Daoy (cell line): ENCODE measurements around the gene RNPEPL1. TPM values are rescaled to one million over a fixed set of nuclear protein-coding genes. Genes with fewer than 3 reads are reported as not detected.
A peak's percentile ranks its signal among the peaks of the same experiment; 100 is the strongest.
"Not testable (repeated sequence)": the region's sequence is repeated elsewhere in the genome, so short reads cannot be mapped to it uniquely, and the experiment has no call there.

ENCODE experiments used
- DNase-seq: peaks from one replicate; pipeline ENCODE4 v3.0.0-alpha.2; 2015; ENCODE audit warnings: low read depth
- total RNA-seq: library from RNA; depleted of rRNA; stranded (reverse); fragments of >200 nt; shearing (Covaris generic); gene quantifications from 2 replicates; pipeline ENCODE4 v1.2.3, GENCODE V29; 2014

Gene RNPEPL1
- total RNA-seq, 1 experiment from 2014 or later = 2.3 TPM

DNA sequence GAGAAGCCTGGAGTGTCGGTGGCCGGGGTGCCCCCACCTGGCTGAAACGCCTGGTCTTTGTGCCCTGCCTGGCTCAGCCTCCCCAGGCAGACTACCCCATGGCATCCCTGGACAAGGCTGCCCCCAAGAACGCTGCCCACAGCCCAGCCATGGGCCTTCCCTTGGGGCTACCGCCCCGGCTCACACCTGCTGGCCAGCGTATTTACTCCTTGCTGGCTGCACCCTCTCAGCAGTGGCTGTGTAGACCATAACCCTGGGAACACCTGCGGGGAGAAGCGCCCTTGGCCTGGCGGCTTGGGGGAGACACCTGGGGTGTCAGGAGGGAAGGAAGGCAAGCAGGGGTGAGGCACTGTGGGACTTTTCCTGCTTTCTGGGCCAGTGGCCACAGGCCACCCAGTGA lies 35.6 kb downstream of the RNPEPL1 start:
- DNase-seq = no peak

GRCh38 chr2:240604291-240604938 lies 36.1 kb downstream of the RNPEPL1 start:
- DNase-seq = no peak

DNA sequence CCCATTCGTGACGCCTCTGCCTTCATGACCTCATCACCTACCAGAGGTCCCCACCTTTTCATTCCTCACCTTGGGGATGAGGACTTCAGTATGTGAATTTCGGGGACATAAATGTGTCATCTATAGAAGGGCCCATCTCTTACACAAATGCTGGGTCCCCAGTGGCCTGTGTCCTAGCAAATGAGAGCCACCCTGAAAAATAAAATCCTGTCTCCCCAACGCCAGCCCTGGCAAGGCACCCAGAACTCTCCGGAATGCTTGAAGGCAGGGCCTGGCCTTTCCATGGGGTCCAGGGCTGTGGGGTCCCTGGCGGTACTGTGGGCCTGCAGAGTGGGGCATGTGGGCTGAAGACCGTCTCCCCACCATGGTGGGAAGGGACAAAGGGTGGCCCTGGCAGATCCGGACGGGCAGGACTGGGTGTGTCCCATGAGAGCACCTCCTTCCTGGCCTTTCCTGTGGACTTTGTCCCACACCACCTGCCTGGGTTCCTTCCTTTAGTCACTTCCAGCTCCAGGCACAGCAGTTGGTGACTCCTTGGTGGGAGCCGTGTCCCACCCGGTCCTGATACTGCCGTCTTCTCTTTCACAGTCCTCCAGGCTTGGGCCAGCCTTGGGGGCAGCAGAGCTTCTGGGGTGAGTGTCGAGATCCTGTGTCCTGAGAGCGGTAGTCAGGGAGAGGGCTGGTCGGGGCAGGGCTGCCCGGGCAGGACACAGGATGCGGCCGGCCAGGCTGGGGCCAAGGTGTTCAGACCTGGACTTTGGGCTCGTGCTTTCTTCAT lies 36.8 kb downstream of the RNPEPL1 start:
- DNase-seq = no peak

- no peak for DNase-seq
Measured at GRCh38 chr2:240605867-240606743, 37.8 kb downstream of the RNPEPL1 start.

- DNase-seq = no peak
Measured at GRCh38 chr2:240611601-240612210, 43.4 kb downstream of the RNPEPL1 start.

DNA sequence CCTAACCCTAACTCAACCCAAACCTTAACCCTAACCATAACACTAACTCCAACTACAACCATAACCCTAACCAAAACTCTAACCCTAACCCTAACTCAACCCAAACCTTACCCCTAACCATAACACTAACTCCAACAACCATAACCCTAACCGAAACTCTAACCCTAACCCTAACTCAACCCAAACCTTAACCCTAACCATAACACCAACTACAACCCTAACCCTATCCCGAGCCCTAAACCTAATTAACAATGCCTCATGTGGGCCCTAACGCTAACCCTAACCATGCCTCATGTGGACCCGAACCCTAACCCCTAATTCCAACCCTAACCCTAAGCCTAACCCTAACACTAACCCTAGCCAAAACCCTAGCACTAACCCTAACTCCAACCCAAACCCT lies 45.5 kb downstream of the RNPEPL1 start:
- DNase-seq = no peak

- no peak for DNase-seq
Measured at GRCh38 chr2:240614391-240614790, 46.1 kb downstream of the RNPEPL1 start.

DNA sequence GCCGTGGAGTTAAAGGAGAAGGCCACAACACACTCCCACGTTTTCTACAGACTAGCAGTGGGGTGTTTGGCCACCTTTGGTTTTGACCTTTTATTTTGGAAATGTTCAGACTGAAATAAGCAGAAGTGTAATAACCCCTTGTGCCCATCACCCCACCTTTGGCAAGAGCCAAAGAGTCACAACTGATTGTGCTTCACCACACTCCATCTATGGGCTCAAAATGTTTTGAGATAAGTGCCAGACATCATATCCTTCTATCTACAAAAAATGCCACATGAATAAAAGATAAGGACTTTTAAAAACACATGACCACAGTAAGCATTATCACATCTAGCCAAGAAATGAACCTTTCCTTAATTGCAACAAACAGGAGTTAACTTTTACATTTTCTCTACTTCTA lies 47.1 kb downstream of the RNPEPL1 start:
- no peak for DNase-seq

DNA sequence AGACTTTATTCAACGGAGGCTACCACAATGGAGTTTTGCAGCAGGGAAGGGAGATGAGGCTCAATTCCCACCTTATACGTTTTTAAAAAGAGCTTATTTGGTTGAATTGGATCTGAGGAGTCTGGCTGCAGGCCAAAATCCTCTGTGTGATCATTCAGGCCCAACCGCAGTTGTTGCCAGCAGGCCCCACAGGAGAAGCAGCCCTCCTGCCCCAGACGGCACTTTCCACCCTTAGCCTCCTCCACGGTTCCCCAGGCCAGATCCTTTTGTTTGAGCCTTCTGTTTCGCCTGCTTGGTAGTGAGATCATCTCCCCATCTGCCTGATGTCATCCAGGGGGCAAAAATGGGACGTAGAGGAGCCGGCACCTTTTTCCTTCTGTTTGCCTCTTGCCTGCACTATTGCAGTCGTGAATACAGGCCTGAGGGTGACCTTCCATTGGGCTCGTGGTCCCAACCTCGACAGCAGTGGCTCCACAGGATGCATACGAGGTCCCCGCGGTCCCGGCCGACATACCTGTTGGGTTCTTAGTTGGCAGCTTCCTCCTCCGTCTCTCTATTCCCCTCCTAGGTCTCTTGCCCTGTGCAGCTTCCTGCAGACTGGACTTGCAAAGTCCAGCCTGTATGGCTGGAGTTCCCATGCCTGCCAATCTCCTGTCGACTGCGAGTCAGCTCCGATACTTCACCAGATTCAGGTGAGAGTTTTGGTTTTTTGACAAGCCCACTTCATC lies 47.7 kb downstream of the RNPEPL1 start:
- DNase-seq = no peak

GRCh38 chr2:240616860-240617666 lies 48.8 kb downstream of the RNPEPL1 start:
- not testable (repeated sequence) for DNase-seq

DNA sequence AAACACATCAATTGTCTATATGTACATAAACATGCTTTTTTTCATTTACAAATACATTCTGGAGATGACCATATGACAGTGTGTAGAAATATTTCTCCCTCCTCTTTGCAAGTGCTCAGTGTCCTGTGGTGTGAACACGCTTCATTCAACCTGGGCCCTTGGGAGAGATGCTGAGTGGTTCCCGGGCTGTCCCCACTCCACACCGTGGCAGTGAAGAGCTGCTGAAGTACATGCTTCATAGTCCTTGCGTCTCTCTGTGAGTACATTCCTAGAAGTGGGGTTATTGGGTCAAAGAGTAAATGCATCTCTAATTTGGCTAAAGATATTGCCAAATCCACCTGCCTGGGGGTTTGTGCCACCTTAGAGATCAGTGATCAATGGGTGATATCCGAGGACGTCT lies 50.5 kb downstream of the RNPEPL1 start:
- no peak for DNase-seq

DNA sequence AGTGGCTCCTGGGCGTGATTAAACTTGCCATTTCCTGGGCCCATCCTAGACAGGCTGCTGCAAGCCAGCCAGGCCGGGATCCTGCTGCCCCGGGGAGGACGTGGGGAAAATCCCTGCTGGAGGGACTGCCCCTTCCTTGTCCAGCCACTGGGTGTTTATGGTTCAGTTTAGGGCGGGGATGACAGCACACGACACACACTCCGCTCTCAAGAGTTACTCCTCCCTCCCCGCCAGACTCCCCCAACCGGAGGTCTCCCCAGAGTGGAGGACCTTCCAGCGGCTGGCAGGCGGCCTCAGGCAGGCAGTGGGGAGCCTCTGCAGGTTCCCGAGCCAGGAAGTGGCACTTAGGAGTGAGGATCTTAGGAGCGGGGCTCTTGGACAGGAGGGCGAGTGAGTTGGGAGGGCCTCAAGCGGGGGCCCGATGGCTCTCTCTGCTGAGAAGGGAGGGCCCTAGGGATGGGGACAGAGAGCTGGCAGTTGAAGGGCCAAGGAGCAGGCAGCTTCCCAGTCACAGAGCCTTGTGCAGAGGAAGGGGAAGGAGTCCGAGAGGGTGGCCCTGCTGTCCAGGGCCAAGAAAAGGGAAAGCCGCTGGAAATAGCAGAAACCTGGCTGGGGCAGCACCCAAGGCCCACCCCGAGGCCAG lies 51.3 kb downstream of the RNPEPL1 start:
- peak; percentile 54 for DNase-seq

GRCh38 chr2:240620149-240620731 lies 52.0 kb downstream of the RNPEPL1 start:
- DNase-seq = no peak

GRCh38 chr2:240620859-240621258 lies 52.6 kb downstream of the RNPEPL1 start:
- DNase-seq = no peak

GRCh38 chr2:240622060-240622411 lies 53.8 kb downstream of the RNPEPL1 start:
- DNase-seq = no peak

GRCh38 chr2:240622531-240623235 lies 54.4 kb downstream of the RNPEPL1 start:
- no peak for DNase-seq

- DNase-seq = no peak
Measured at GRCh38 chr2:240623531-240624010, 55.3 kb downstream of the RNPEPL1 start.

- no peak for DNase-seq
Measured at GRCh38 chr2:240624011-240624949, 56.0 kb downstream of the RNPEPL1 start.
